HG03196 (cell line): ENCODE results near the gene YIPF7.

ENCODE experiments used
- ATAC-seq: cut with Tn5 transposase; IDR thresholded peaks from one replicate; pipeline ENCODE4 v1.9.1; 2021; ENCODE audit not compliant: unreplicated experiment

Gene YIPF7

DNA sequence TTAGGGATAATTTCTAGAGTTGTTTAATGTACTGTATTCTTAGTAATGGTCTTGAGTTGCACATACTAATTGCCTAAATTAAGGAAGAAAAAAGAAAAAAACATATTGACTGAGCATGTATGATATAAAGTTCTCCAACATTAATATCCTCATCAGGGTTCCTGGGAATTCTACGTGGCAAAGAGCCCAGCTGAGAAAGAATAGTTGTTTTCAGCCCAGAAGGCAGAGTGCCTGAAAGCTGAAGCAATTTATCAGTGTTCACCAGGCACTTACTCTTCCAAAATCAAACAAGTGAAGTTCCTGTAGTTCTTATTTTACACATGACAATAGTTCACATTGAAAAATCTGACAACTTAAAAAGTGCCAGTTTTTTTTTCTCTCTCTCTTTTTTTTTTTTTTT lies 27.7 kb downstream of the YIPF7 start:
- ATAC-seq, result no peak

DNA sequence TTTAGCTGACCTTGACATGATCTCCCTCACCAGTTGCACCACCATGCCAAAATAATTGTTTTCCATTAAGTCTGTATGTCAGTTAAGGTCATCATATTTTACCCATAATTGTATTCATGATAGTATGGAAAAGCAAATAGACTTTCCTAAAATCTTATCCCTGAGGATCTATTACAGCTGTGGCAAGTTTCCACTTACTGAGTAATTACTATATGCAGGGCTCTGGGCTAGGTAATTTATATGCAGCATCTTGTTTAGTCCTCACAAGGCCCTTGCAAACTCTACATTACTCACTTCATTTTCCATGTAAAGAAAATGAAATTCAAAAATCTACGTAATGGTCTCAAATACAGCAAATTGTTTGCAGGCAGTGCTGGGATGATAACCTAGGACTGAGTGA lies 34.8 kb downstream of the YIPF7 start:
- no peak for ATAC-seq

DNA sequence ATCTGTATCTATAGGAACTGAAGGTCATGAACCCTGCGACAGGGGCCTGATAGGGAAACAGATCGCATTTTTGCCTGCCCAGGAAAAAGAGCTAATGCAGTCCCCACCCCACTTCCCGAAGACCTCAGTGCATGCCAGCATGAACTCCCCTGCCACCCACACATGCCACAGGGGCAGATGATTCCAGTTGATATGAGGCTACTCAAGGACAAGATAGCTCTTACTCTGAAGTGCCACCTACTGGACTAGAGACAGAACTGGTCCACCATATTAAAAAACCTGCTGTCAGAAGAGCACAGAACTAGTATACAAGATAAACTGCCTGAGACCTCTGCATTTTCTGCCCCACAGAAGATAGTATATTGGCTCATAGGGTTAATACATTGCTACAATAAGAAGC lies 68.0 kb downstream of the YIPF7 start:
- no peak for ATAC-seq

DNA sequence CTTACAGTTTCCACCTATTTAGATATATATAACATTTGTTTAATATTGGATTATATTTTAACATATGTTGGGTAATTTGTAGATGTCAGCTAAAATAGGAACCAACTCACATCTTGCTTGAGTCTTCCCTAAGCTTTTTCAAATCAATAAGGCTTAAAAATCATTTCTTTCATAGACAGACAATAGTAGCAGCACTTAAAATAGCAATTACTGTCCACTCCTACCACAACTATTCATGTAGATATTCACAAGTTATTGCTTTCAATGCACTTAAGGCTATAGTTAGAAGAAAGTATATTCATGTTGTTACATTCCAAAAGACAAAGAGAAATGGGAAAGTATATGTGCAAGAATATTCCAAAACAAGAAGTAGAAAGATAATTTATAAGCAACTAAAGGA lies 71.2 kb downstream of the YIPF7 start:
- no peak for ATAC-seq

DNA sequence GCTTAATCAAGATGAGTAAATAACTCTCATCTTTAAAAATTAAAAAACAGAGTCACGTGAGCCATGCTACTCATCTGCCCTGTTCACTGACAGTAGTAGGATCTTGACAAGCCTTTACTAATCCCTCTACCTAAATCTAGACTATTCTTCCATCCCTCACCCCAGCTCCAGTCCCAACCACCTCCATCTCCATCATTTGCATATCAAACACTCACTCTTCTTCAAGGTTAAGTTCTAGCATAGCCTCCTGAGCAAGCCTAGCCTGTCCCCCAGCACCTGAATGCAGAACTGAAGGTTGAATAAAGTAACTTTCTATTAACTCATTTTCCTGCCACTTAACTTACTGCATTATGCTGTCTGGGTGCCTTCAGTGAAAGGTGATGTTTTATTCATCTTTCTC lies 72.5 kb downstream of the YIPF7 start:
- ATAC-seq, result no peak
